GM18505 (cell line): ENCODE results near the gene NTRK3.
"Not testable (repeated sequence)": the region's sequence is repeated elsewhere in the genome, so short reads cannot be mapped to it uniquely, and the experiment has no call there.

ENCODE experiments used
- ATAC-seq: cut with Tn5 transposase; IDR thresholded peaks from one replicate; pipeline ENCODE4 v1.9.1; 2021; ENCODE audit not compliant: unreplicated experiment
- POLR2A ChIP-seq: IDR thresholded peaks from 4 replicates; pipeline ENCODE4 v1.6.1; 2011; ENCODE audit warnings: borderline replicate concordance; ENCODE audit not compliant: insufficient read depth, insufficient read length; ENCODE audit errors: extremely low read depth

Gene NTRK3

DNA sequence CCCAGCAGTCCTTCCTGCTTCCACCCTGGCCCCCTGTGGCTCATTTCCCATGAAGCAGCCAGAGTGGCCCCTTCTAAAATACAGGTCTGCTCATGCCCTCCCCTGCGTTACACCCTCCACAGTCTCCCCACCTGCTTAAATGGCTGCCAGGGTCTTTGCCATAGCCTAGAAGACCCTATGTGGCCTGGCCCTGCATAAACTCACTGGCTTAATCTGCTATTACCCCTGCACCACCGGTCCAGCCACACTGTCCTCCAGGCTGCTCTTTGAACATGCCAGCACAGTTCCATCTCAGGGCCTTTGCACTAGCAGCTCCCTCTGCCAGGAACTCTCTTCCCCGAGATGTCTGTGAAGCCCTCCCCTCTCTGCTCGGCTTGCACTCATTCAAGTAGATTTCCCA lies 166.8 kb downstream of the NTRK3 start:
- no peak for ATAC-seq
- no peak for TF ChIP-seq POLR2A

DNA sequence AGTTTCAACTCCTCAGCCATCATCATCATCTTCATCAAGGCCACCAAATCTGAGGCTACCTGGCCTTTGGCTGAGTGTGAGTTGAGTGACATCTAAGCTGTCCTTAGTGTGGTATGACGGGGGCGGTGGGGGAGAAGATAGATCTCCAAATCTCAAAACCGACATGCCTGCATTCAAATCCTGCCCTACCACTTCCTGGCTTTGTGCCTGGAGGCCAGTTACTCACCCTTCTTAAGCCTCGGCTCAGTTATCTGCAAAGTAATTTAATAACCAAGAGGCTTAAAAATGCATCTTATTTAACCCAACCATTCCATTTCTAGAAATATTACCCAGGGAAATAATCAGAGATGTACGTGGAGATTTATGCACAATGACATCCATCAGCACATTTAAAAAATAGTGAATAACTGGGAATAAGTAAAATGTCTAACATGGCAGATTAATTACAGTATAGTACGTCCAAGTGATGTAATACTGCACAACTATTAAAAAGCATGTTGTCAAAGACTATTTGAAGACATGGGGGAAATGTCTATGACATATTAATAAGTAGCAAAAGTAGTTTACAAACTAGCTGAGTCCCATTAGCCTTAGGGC lies 167.4 kb downstream of the NTRK3 start:
- TF ChIP-seq POLR2A = no peak
- no peak for ATAC-seq

- no peak for ATAC-seq
- TF ChIP-seq POLR2A = no peak
These were observed 172.5 kb downstream of the NTRK3 start for GRCh38 chr15:88083811-88084760.

- ATAC-seq = no peak
- no peak for TF ChIP-seq POLR2A
These were observed 175.9 kb downstream of the NTRK3 start for GRCh38 chr15:88080616-88081015.

DNA sequence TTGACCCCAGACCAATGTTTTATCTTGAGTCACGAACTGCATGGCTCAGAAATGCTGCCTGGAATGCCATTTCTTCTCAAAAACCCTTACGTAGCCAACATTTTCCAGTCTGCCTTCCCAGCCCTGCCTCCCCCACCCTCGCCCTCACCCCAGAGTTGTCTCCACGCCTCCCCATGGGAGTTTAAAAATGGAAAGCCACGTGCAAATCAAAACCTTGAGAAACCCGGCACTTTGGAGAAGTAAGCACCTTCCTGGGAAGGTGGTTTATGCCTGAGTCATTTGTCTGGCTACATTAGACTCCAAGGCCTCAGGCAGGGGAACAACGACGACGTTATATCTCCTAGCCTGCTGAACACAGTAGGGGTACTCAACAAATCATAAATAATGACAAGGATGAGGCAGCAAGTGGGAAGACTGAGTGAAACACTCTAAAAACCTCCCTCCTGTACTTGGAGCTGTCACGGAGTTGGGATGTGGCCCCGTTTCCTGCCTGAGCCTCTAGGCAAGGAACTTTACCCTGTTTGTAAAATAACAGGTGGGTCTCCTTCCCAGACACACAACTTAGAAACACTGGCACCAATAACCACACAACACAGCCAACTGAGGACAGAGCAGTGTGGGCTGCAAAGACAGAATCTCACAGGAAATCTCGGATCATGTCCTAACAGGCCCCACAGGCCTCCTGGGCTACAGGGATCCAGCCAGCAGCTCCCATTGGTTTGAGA lies 179.1 kb downstream of the NTRK3 start:
- no peak for ATAC-seq
- TF ChIP-seq POLR2A = no peak

DNA sequence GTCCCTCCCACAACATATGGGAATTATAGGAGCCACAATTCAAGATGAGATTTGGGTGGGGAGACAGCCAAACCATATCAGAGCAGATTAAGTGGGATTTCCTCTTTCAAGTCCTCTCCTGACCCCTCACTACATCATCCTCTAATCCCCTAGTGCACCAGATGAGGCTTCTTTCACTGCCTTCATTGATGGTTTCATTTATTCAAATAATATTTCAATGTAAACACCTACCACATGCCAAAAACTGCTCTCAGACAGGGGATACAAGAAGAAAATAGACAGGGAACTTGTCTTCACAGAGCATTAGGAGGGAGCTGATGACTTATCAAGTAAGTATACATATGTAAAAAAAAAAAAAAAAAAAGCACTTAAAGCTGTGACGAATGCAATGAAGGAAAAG lies 180.2 kb downstream of the NTRK3 start:
- no peak for TF ChIP-seq POLR2A
- ATAC-seq = no peak

DNA sequence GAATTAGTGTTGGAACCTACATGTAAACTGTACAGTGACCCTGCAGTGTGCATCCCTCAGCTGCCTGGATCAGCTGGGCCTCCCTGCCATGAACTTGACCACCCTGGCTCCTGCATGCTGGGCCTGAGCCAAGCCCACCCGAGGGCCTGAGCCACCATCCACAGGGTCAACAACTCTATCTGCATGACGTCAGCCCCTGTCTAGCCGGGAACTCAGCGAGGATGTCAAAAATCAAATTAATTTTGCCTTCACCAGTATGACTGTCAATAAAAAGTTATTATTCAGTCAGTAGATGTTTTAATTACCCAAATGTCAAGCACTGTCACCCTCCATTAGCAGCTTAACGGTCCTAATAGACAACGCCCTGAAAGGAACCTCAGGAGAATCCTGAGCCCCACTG lies 181.4 kb downstream of the NTRK3 start:
- no peak for ATAC-seq
- TF ChIP-seq POLR2A = no peak

- no peak for TF ChIP-seq POLR2A
- no peak for ATAC-seq
These were observed 182.2 kb downstream of the NTRK3 start for GRCh38 chr15:88074386-88074785.

- no peak for ATAC-seq
- no peak for TF ChIP-seq POLR2A
These were observed 183.2 kb downstream of the NTRK3 start for GRCh38 chr15:88073391-88073691.

GRCh38 chr15:88072598-88073390 lies 183.7 kb downstream of the NTRK3 start:
- no peak for TF ChIP-seq POLR2A
- ATAC-seq = no peak

DNA sequence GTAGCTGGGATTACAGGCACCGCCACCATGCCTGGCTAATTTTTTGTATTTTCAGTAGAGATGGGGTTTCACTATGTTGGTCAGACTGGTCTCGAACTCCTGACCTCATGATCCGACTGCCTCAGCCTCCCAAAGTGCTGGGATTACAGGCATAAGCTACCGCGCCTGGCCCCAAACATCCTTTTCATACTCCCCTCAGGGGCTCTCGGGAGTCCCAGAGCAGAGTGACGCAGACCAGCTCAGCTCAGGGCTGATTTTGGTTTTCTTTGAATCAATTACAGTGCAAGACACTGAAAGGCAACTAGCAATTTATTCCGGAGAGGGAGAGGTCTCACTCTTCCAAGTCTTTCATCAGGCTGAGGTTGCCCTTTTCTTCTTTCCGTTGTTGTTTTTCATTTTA lies 184.4 kb downstream of the NTRK3 start:
- not testable (repeated sequence) for ATAC-seq

GRCh38 chr15:88071141-88071540 lies 185.4 kb downstream of the NTRK3 start:
- no peak for ATAC-seq
- no peak for TF ChIP-seq POLR2A

GRCh38 chr15:88069561-88069960 lies 187.0 kb downstream of the NTRK3 start:
- ATAC-seq = no peak
- no peak for TF ChIP-seq POLR2A
